GM18870 (cell line): ENCODE results near the gene SYNRG.

Experiments used
- ATAC-seq: cut with Tn5 transposase; IDR thresholded peaks from one replicate; pipeline ENCODE4 v1.9.1; 2021; ENCODE audit warnings: moderate library complexity; ENCODE audit not compliant: unreplicated experiment

SYNRG gene

GRCh38 chr17:37479025-37479424, 130.2 kb downstream of the SYNRG start:
- ATAC-seq, result no peak

- ATAC-seq, result no peak
Measured at GRCh38 chr17:37478187-37478586, 131.0 kb downstream of the SYNRG start.

GRCh38 chr17:37476431-37477120, 132.6 kb downstream of the SYNRG start:
- ATAC-seq, result no peak

- no peak for ATAC-seq
Measured at GRCh38 chr17:37475731-37476420, 133.3 kb downstream of the SYNRG start.

GRCh38 chr17:37470181-37470580, 139.0 kb downstream of the SYNRG start:
- no peak for ATAC-seq

GRCh38 chr17:37466471-37466870, 142.7 kb downstream of the SYNRG start:
- no peak for ATAC-seq

GRCh38 chr17:37465069-37465616, 144.1 kb downstream of the SYNRG start:
- no peak for ATAC-seq
